Left ventricle myocardium inferior (tissue), 1 donor: ENCODE results near the gene B3GALT6. TPM values are rescaled to one million over a fixed set of nuclear protein-coding genes. Genes with fewer than 3 reads are reported as not detected.

Source experiments
- DNase-seq: peaks from one replicate; pipeline ENCODE4 v3.0.0-alpha.2; 2020
- H3K27ac ChIP-seq: fragments of 200-600 bp; replicated peaks from 2 replicates; pipeline ENCODE4 v1.8.0; 2021
- H3K27me3 ChIP-seq: fragments of 200-600 bp; 2 replicates; pipeline ENCODE4 v1.8.0; 2021; ENCODE audit warnings: low read depth
- H3K36me3 ChIP-seq: fragments of 200-600 bp; 2 replicates; pipeline ENCODE4 v1.8.0; 2021
- H3K4me1 ChIP-seq: fragments of 200-600 bp; 2 replicates; pipeline ENCODE4 v1.8.0; 2021
- H3K4me3 ChIP-seq: fragments of 200-600 bp; 2 replicates; pipeline ENCODE4 v1.8.0; 2021; ENCODE audit warnings: mild to moderate bottlenecking, moderate library complexity
- H3K9me3 ChIP-seq: fragments of 200-600 bp; replicated peaks from 2 replicates; pipeline ENCODE4 v1.8.0; 2021
- intact Hi-C: fragments of 100-400 bp; cut with micrococcal nuclease; formaldehyde crosslinking; loops from one replicate; pipeline ENCODE4 v1.11.0; 2022
- total RNA-seq: library from RNA; stranded (reverse); fragmentation: NEBNext Ultra II Directional; extraction: Animal tissue kit (Norgen Biotek cat#: 25700); gene quantifications from one replicate; pipeline ENCODE4 v1.2.1, GENCODE V29; 2021
- TF ChIP-seq, protein P1 (sequence below): fragments of 200-600 bp; IDR thresholded peaks from 2 replicates; pipeline ENCODE4 v1.8.0; 2021; ENCODE audit warnings: antibody characterized with exemption, mild to moderate bottlenecking, borderline replicate concordance
- donor health status: DM: no; HTN: yes; CAD: no; lungs with severe emphysema.

Gene B3GALT6
- total RNA-seq, 1 donor from 2014 or later, result 7.9 TPM

DNA sequence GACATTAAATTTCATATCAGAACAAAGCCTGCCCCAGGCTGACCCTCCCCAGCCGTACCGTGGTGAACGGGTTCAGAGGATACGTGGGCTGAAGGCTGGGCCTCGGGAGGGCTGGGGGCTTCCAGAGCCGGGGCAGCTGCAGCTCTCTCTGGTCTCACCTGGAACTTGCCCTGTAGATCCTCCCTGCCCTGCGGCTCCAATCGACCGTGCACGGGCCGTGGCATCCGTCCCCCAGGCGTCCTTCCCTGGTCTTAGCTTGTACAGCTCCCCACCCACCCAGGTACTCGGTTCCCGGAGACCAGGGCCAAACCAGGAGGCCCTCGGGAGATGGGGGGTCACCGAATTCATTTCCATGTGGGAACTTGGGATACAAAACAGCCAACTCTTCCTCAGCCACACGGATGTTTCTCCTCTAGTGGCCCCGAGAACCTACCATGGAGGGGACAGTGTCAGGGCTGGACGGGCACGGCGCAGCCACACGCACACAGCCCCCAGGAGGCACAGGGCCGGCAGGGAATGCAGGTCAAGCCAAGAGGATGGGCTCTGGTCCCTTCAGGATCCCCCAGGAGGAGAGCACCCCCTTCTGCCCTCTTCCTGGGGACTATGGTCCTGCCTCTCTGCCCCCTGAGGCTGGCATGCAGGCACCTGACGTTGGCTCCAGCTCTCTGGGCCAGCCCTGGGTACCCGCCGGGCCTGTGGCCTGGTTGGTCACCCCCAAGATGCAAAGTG lies 3.1 kb downstream of the B3GALT6 start:
- TF ChIP-seq, protein P1, sequence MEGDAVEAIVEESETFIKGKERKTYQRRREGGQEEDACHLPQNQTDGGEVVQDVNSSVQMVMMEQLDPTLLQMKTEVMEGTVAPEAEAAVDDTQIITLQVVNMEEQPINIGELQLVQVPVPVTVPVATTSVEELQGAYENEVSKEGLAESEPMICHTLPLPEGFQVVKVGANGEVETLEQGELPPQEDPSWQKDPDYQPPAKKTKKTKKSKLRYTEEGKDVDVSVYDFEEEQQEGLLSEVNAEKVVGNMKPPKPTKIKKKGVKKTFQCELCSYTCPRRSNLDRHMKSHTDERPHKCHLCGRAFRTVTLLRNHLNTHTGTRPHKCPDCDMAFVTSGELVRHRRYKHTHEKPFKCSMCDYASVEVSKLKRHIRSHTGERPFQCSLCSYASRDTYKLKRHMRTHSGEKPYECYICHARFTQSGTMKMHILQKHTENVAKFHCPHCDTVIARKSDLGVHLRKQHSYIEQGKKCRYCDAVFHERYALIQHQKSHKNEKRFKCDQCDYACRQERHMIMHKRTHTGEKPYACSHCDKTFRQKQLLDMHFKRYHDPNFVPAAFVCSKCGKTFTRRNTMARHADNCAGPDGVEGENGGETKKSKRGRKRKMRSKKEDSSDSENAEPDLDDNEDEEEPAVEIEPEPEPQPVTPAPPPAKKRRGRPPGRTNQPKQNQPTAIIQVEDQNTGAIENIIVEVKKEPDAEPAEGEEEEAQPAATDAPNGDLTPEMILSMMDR, result no peak
- H3K27ac ChIP-seq, result no peak overlapping the region
- H3K27me3 ChIP-seq, result peaks cover 32% of the 10 kb centered on the region
- no peak overlapping the region for H3K4me3 ChIP-seq
- no peaks in the 10 kb centered on the region for H3K9me3 ChIP-seq
- peaks cover 51% of the 10 kb centered on the region for H3K4me1 ChIP-seq
- no peaks in the 10 kb centered on the region for H3K36me3 ChIP-seq
- intact Hi-C loops, result no loop called here
- DNase-seq, result no peak

DNA sequence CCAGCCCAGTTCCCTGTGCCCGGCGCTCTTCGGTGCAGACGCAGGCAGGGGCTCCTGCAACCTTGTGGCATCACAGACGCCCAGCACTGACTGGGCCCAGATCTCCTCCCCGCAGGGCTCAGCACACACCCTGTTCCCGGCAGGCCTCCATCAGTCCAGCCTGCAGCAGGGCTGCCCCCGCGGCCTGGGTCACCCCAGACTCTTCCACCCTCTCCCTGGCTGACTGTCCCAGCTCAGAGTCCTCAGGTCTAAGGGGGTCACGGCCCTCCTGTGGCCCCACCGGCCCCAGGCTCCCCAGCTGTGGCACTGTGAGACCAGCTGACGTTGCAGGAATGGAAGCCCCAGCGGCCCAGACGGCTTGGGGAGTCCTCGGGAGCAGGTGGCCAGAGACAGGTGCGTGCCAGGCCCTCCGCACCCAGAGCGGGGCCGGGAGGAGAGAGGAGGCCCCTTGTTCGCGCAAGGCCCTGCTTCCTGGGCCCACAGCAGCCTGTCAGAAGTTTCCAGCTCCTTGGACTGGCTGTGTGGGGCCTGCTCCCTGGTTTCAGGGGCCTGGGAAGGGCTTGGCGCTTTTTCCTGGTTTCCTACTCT lies 4.2 kb downstream of the B3GALT6 start:
- peaks cover 40% of the 10 kb centered on the region for H3K4me1 ChIP-seq
- TF ChIP-seq, protein P1, result no peak
- H3K4me3 ChIP-seq, result no peak overlapping the region
- intact Hi-C loops, result no loop called here
- H3K27me3 ChIP-seq, result peaks cover 43% of the 10 kb centered on the region
- H3K27ac ChIP-seq, result no peak overlapping the region
- H3K36me3 ChIP-seq, result no peaks in the 10 kb centered on the region
- H3K9me3 ChIP-seq, result no peaks in the 10 kb centered on the region
- DNase-seq, result no peak

DNA sequence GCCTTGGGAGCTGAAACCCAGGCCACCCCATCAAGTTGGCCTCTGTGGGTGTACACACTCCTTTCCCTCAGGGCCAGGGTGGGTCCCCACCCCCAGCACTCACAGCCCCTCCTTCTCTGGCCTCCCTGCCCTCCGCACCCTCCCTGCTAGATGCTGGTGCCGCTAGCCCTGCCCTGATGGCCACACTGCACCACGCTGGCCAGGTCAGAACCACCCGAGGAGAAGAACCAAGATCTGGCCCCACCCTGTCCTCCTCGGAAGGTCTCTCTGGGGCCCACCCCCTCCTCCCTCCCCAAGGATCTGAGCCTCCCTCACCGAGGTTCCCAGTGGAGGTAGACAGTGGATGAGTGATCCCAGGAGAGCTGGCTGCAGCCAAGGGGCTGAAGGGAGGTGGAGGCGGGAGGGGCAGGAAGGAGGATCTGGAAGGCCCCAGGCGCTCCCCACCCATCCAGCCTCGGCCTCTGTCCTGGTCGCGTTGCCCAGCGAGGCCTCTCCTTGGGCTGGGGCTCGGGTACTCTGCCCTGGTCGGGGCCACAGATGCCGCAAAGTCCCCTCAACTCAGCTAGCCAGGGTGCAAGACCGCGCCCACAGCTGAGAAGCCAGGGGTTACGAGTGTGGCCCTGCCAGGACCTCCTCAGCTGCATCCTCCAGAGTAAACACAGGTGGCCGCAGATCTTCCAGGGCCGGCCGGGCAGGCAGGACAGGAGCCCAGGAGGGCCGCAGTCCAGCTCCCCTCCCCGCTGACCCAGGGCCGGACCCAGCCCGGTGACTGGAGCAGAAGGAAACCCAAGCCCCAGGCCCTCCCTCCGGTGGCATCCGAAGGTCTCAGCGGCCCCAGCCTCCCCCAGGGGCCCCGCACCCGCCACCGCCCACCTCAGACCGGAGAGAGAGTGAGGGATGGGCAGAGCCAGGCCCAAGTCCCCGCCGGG lies 5.2 kb downstream of the B3GALT6 start:
- no peak overlapping the region for H3K4me3 ChIP-seq
- TF ChIP-seq, protein P1, result no peak
- peaks cover 35% of the 10 kb centered on the region for H3K4me1 ChIP-seq
- intact Hi-C loops, result no loop called here
- no peaks in the 10 kb centered on the region for H3K9me3 ChIP-seq
- peaks cover 52% of the 10 kb centered on the region for H3K27me3 ChIP-seq
- DNase-seq, result no peak
- no peaks in the 10 kb centered on the region for H3K36me3 ChIP-seq
- H3K27ac ChIP-seq, result no peak overlapping the region

DNA sequence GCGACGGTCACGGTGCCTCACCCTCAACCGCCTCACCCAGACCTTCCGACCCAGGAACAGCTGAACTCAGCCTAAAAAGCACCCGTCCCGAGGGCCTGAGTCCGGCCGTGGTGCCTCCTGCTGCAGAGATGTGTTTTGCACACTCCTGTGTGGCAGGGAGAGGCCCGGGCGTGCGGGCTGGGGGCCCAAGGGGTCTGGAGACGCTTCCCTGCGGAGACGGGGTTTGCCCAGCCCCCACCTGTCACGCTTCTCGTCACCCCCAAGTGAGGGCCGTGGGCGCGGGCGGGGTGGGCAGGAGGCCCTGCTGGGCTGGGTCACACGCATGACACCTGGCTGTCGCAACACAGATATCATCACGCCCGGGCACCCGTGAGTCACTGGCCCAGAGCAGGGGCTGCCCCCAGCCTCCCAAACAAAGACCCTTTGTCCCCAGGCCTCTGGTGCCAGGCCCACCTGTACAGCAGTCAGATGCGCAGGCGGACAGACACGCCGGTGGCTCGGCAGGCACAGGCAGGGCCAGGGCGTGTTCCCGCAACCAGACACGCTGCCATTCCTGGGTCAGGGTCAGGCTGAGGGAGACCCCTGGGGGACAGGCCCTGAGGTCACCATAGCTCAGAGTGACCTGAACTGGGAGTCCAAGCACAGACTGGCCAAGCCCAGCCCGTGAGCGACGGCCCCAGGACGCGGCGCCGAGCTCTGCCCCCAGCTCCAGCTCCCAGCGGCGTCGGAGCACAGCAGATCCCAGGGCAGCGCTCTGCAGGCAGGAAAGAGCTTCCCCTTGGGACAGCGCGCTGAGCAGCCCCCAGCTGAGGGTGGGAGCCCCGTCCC lies 6.1 kb downstream of the B3GALT6 start:
- peaks cover 58% of the 10 kb centered on the region for H3K27me3 ChIP-seq
- no peaks in the 10 kb centered on the region for H3K9me3 ChIP-seq
- no peak overlapping the region for H3K4me3 ChIP-seq
- TF ChIP-seq, protein P1, result no peak
- DNase-seq, result no peak
- no peak overlapping the region for H3K27ac ChIP-seq
- intact Hi-C loops, result no loop called here
- H3K36me3 ChIP-seq, result no peaks in the 10 kb centered on the region
- H3K4me1 ChIP-seq, result peaks cover 28% of the 10 kb centered on the region

DNA sequence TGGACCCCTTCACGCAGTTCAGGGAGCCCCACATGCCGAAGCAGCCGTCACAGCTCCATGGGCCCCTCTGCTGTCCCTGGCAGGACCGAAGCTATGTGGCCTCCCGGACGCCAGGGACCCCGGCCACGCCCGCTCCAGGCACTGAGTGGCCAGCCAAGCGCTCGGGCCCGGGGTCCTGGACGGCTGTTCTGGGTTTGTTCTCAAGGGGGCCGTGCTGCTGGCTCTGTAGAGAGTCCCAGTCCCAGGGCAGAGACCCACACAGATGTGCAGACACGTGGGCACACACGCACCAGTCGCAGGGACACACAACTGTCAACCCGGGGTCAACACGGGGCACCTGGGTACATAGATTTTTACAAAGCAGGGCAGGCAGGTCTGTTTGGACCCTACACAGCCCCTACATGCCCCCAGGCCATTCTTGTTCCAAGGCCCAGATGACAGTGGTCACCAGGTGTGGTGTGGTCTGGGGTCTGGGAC lies 6.7 kb downstream of the B3GALT6 start:
- peaks cover 64% of the 10 kb centered on the region for H3K27me3 ChIP-seq
- no peak for DNase-seq
- H3K9me3 ChIP-seq, result no peaks in the 10 kb centered on the region
- H3K36me3 ChIP-seq, result no peaks in the 10 kb centered on the region
- TF ChIP-seq, protein P1, result no peak
- H3K4me3 ChIP-seq, result no peak overlapping the region
- H3K27ac ChIP-seq, result no peak overlapping the region
- peaks cover 23% of the 10 kb centered on the region for H3K4me1 ChIP-seq
- intact Hi-C loops, result no loop called here
